ENCODE measurements around the gene TRABD2A. TPM values are rescaled to one million over a fixed set of nuclear protein-coding genes. Genes with fewer than 3 reads are reported as not detected.

Gene TRABD2A
- total RNA-seq, 1 donor from 2014 or later, result 0.84 TPM

GRCh38 chr2:84885111-84885510 is 4.2 kb upstream of the TRABD2A start:
- H3K36me3 Mint-ChIP-seq (ENCODE audit: low read depth), result no peaks in the 10 kb centered on the region
- no peak overlapping the region for H3K4me3 Mint-ChIP-seq
- peaks cover 26% of the 10 kb centered on the region for H3K4me1 Mint-ChIP-seq
- H3K27me3 Mint-ChIP-seq (ENCODE audit: low read depth), result peaks cover 56% of the 10 kb centered on the region
- H3K9me3 Mint-ChIP-seq, result no peaks in the 10 kb centered on the region
- H3K27ac Mint-ChIP-seq (ENCODE audit: unreplicated experiment), result no peak overlapping the region
- no peak for DNase-seq (ENCODE audit: low read depth, low spot score)
- no peak for TF ChIP-seq CTCF (conservative IDR thresholded peaks at IDR 0.05)

GRCh38 chr2:84884449-84884848 is 3.6 kb upstream of the TRABD2A start:
- no peaks in the 10 kb centered on the region for H3K36me3 Mint-ChIP-seq (ENCODE audit: low read depth)

GRCh38 chr2:84882775-84883550 is 2.1 kb upstream of the TRABD2A start:
- H3K27me3 Mint-ChIP-seq (ENCODE audit: low read depth), result peaks cover 77% of the 10 kb centered on the region
- peaks cover 28% of the 10 kb centered on the region for H3K4me1 Mint-ChIP-seq
- TF ChIP-seq CTCF (conservative IDR thresholded peaks at IDR 0.05), result no peak
- no peaks in the 10 kb centered on the region for H3K36me3 Mint-ChIP-seq (ENCODE audit: low read depth)
- no peak overlapping the region for H3K27ac Mint-ChIP-seq (ENCODE audit: unreplicated experiment)
- peak overlapping the region; percentile 84 for H3K4me3 Mint-ChIP-seq
- no peaks in the 10 kb centered on the region for H3K9me3 Mint-ChIP-seq
- no peak for DNase-seq (ENCODE audit: low read depth, low spot score)

More at GRCh38 chr2:84884449-84884848, 3.6 kb upstream of the TRABD2A start:
- TF ChIP-seq CTCF (conservative IDR thresholded peaks at IDR 0.05), result no peak
- no peak overlapping the region for H3K4me3 Mint-ChIP-seq
- H3K9me3 Mint-ChIP-seq, result no peaks in the 10 kb centered on the region
- peaks cover 28% of the 10 kb centered on the region for H3K4me1 Mint-ChIP-seq
- DNase-seq (ENCODE audit: low read depth, low spot score), result no peak
- H3K27ac Mint-ChIP-seq (ENCODE audit: unreplicated experiment), result no peak overlapping the region
- H3K27me3 Mint-ChIP-seq (ENCODE audit: low read depth), result peaks cover 62% of the 10 kb centered on the region

GRCh38 chr2:84882414-84882738 is 1.5 kb upstream of the TRABD2A start:
- H3K4me1 Mint-ChIP-seq, result peaks cover 28% of the 10 kb centered on the region
- peak; percentile 36 for TF ChIP-seq CTCF (conservative IDR thresholded peaks at IDR 0.05)
- no peaks in the 10 kb centered on the region for H3K36me3 Mint-ChIP-seq (ENCODE audit: low read depth)
- H3K4me3 Mint-ChIP-seq, result peak overlapping the region; percentile 84
- H3K9me3 Mint-ChIP-seq, result no peaks in the 10 kb centered on the region
- no peak for DNase-seq (ENCODE audit: low read depth, low spot score)
- H3K27me3 Mint-ChIP-seq (ENCODE audit: low read depth), result peaks cover 83% of the 10 kb centered on the region
- no peak overlapping the region for H3K27ac Mint-ChIP-seq (ENCODE audit: unreplicated experiment)

- H3K9me3 Mint-ChIP-seq, result no peaks in the 10 kb centered on the region
- H3K36me3 Mint-ChIP-seq (ENCODE audit: low read depth), result no peaks in the 10 kb centered on the region
- DNase-seq (ENCODE audit: low read depth, low spot score), result peak; percentile 83
- TF ChIP-seq CTCF (conservative IDR thresholded peaks at IDR 0.05), result peak; percentile 80
- H3K4me3 Mint-ChIP-seq, result peak overlapping the region; percentile 84
- peaks cover 26% of the 10 kb centered on the region for H3K4me1 Mint-ChIP-seq
- H3K27ac Mint-ChIP-seq (ENCODE audit: unreplicated experiment), result no peak overlapping the region
- H3K27me3 Mint-ChIP-seq (ENCODE audit: low read depth), result peaks cover 88% of the 10 kb centered on the region
Measured at GRCh38 chr2:84881581-84882413, 913 bp upstream of the TRABD2A start.

Measured in neural crest cell (in vitro differentiated cells).